GM18867 (cell line): ENCODE results near the gene CCDC90B.
A peak's percentile ranks its signal among the peaks of the same experiment; 100 is the strongest.

ENCODE experiments used
- ATAC-seq: cut with Tn5 transposase; IDR thresholded peaks from one replicate; pipeline ENCODE4 v1.9.1; 2021; ENCODE audit warnings: mild to moderate bottlenecking, moderate library complexity; ENCODE audit not compliant: unreplicated experiment

The CCDC90B gene

GRCh38 chr11:83241291-83241946, 44.7 kb downstream of the CCDC90B start:
- peak; percentile 84 for ATAC-seq

- ATAC-seq = no peak
Measured at GRCh38 chr11:83238111-83238510, 48.1 kb downstream of the CCDC90B start.

GRCh38 chr11:83235825-83236224, 50.3 kb downstream of the CCDC90B start:
- no peak for ATAC-seq

- no peak for ATAC-seq
Measured at GRCh38 chr11:83223457-83223856, 62.7 kb downstream of the CCDC90B start.

- ATAC-seq = no peak
Measured at GRCh38 chr11:83222499-83222898, 63.7 kb downstream of the CCDC90B start.

GRCh38 chr11:83221694-83222093, 64.5 kb downstream of the CCDC90B start:
- no peak for ATAC-seq

- no peak for ATAC-seq
Measured at GRCh38 chr11:83220260-83220659, 65.9 kb downstream of the CCDC90B start.

GRCh38 chr11:83219095-83219494, 67.1 kb downstream of the CCDC90B start:
- no peak for ATAC-seq
